ENCODE data around the gene RAB26.

Gene RAB26

DNA sequence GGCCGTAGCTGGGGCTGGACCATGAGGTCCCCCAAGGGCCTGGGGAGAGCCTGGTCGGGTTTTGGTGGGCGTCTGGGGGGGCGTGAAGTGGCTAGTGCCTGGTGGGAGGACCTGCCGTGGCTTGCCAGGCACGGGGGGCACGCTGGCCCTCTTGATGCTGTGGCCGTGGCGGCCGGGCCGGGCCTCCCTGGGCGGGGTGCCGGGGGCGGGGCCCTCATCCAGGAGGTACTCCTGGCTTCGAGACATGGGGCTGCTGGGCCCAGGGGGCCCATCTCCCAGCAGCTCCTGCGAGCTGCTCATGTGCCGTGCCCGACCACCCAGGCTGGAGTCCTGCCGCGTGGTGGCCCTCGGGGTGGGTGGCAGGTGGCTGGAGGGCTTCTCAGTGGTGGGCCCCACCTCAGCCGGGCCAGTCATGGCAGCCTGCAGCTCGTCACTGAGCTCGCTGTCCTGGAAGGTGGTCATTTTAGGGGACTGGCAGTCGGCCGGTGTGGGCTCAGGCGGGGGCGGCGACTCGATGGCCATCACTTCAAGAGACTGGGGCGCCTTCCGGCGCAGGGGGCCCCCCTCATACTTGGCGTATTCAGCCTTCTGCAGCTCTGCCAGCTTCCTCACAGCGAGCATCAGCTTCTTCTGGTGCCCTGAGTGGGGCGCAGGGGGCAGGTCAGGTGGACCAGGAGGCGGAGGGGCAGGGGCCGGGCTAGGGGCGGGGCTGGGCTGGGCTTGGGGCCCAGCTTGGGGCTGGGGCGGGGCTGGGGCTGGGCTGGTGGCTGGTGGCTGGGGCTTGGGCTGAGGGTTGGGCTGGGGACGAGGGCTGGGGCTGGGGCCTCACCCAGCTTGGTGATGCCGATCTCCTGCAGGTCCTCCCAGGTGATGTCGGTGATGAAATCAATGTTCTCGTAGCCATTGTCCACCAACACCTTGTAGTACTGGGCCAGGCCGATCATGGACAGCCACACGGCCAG lies 32.8 kb downstream of the RAB26 start:
- TF ChIP-seq, protein P1, sequence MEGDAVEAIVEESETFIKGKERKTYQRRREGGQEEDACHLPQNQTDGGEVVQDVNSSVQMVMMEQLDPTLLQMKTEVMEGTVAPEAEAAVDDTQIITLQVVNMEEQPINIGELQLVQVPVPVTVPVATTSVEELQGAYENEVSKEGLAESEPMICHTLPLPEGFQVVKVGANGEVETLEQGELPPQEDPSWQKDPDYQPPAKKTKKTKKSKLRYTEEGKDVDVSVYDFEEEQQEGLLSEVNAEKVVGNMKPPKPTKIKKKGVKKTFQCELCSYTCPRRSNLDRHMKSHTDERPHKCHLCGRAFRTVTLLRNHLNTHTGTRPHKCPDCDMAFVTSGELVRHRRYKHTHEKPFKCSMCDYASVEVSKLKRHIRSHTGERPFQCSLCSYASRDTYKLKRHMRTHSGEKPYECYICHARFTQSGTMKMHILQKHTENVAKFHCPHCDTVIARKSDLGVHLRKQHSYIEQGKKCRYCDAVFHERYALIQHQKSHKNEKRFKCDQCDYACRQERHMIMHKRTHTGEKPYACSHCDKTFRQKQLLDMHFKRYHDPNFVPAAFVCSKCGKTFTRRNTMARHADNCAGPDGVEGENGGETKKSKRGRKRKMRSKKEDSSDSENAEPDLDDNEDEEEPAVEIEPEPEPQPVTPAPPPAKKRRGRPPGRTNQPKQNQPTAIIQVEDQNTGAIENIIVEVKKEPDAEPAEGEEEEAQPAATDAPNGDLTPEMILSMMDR (conservative IDR thresholded peaks at IDR 0.05; ENCODE audit: low read depth) = no peak
- CTCF ChIA-PET = interaction anchor here (1.7 kb wide), 1 partner anchor 13 kb away, joined by 8 read pairs; no protein-coding TSS in a partner anchor

DNA sequence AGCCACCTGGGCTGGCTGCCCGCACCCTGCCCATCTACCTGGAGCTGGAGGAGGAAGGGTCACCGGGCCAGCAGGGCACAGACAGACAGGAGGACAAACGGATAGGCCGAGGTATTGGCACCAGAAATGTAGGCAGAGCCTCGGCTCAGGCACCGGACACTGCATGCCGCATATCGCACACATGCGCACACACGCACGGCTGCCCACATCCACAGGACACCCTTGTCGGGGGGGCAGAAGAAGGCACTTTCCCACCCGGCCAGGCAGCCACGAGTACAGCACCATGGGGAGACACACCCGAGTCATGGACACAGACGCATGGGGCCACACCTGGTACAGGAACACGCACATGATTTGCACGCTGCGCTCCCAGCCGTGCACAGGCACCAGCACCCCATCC lies 33.5 kb downstream of the RAB26 start:
- ChIA-PET CTCF (no interaction called here), POLR2A (ENCODE audit: low non-redundant PET) (interaction anchor here (0.5 kb wide), 1 partner anchor 26 kb away, joined by 4 read pairs; no protein-coding TSS in a partner anchor)
- no peak for DNase-seq (ENCODE audit: low spot score)
- TF ChIP-seq, protein P1 (conservative IDR thresholded peaks at IDR 0.05; ENCODE audit: low read depth) = no peak
- peak overlapping the region; percentile 48 for H3K27ac ChIP-seq

More for the DNA sequence above, 32.8 kb downstream of the RAB26 start:
- H3K27ac ChIP-seq = peak overlapping the region; percentile 48
- POLR2A ChIA-PET (ENCODE audit: low non-redundant PET) = no interaction called here
- no peak for DNase-seq (ENCODE audit: low spot score)

DNA sequence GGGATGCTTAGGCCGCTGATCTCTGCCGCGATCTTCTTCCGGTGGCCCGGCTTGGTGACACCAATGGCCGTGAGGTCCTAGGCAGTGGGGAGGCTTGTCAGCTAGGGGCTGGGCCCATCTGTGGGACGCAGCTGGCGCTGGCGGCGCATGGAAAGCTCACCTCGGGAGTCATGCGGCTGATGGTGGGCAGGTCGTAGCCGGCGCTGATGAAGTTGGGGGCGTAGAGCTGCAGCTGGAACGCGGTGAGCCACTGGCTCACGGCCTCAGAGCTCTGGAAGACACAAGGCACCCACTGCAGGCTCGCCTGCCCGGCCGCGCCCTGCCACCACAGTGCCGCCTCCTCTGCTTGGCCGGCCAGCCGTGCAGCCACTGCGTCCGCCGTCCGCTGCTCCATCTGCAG lies 35.2 kb downstream of the RAB26 start:
- ChIA-PET CTCF (interaction anchor here (0.6 kb wide), 1 partner anchor 349 kb away, joined by 3 read pairs; no protein-coding TSS in a partner anchor), POLR2A (ENCODE audit: low non-redundant PET) (no interaction called here)
- no peak for DNase-seq (ENCODE audit: low spot score)
- TF ChIP-seq, protein P1 (conservative IDR thresholded peaks at IDR 0.05; ENCODE audit: low read depth) = no peak
- H3K27ac ChIP-seq = no peak overlapping the region

GRCh38 chr16:2184346-2184745 lies 35.9 kb downstream of the RAB26 start:
- DNase-seq (ENCODE audit: low spot score) = no peak
- ChIA-PET POLR2A (ENCODE audit: low non-redundant PET) (no interaction called here), CTCF (no interaction called here)
- TF ChIP-seq, protein P1 (conservative IDR thresholded peaks at IDR 0.05; ENCODE audit: low read depth) = no peak
- no peak overlapping the region for H3K27ac ChIP-seq

DNA sequence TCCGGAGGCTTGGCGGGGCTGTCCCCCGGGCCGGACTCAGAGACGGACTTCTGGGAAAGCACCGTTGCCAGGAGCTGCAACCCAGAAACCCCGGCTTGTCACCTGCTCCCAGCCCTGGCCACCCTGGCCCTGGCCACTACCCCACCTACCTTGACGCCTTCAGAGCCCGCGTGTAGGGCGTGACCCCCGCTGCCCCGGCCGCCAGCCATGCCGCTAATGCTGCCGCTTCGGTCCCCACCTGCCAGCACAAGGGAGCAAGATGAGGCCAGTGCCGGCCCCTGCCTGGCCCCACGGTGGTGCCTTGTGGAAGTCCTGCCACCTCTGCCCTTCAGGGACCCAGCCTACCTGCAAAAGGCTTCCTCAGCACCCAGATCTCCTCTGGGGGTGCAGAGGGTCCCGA lies 36.5 kb downstream of the RAB26 start:
- no peak overlapping the region for H3K27ac ChIP-seq
- DNase-seq (ENCODE audit: low spot score) = no peak
- ChIA-PET POLR2A (ENCODE audit: low non-redundant PET) (no interaction called here), CTCF (interaction anchor here (0.7 to 1.5 kb wide), 2 partner anchors 10 to 155 kb away, joined by 3 read pairs; partner anchors contain the start of gene ABCA3)
- TF ChIP-seq, protein P1 (conservative IDR thresholded peaks at IDR 0.05; ENCODE audit: low read depth) = no peak

DNA sequence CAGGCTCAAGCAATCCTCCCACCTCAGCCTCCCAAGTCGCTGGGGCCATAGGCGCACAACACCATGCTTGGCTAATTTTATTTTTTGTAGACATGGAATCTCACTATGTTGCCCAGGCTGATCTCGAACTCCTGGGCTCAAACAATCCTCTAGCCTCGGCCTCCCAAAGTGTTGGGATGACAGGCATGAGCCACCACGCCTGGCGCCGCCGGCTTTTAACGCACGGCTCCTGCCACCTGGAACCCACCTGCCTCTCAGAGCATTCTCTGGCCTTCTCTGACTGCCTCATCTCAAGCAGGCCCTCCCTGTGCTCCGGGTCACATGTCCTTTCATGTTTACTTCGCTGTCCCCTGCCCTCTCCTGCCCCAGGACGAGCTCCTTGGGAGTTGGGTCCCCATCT lies 37.6 kb downstream of the RAB26 start:
- no peak overlapping the region for H3K27ac ChIP-seq
- DNase-seq (ENCODE audit: low spot score) = no peak
- CTCF ChIA-PET = interaction anchor here (1.5 kb wide), 1 partner anchor 9 kb away, joined by 3 read pairs; no protein-coding TSS in a partner anchor
- POLR2A ChIA-PET (ENCODE audit: low non-redundant PET) = no interaction called here
- TF ChIP-seq, protein P1 (conservative IDR thresholded peaks at IDR 0.05; ENCODE audit: low read depth) = no peak
